Measurements from ENCODE around the gene POU6F2.

Gene POU6F2

DNA sequence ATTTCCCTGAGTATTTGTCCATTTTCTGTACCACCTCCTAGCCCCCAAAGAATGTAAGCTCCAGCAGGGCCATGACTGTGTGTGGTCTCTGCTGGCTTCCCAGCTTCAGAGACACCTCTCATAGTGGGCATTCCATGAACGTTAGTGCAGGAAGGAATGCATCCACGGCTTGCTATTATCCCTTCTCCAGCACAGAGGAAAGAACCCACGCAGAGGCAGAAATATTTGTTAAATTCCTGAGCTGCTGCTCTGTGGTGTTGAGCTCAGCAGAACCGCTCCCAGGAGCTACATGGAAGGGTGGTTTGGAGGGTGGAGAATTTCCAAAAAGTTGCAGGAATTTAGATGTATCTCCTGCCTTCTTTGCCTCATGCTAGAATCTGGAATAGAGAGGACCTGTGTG is 275.2 kb downstream of the POU6F2 start:
- Mint-ChIP-seq H3K4me1 (no peaks in the 10 kb centered on the region), H3K9me3 (no peaks in the 10 kb centered on the region), H3K27ac (no peak overlapping the region), H3K4me3 (no peak overlapping the region), H3K27me3 (no peaks in the 10 kb centered on the region)
- ATAC-seq = no peak
- DNase-seq = no peak

DNA sequence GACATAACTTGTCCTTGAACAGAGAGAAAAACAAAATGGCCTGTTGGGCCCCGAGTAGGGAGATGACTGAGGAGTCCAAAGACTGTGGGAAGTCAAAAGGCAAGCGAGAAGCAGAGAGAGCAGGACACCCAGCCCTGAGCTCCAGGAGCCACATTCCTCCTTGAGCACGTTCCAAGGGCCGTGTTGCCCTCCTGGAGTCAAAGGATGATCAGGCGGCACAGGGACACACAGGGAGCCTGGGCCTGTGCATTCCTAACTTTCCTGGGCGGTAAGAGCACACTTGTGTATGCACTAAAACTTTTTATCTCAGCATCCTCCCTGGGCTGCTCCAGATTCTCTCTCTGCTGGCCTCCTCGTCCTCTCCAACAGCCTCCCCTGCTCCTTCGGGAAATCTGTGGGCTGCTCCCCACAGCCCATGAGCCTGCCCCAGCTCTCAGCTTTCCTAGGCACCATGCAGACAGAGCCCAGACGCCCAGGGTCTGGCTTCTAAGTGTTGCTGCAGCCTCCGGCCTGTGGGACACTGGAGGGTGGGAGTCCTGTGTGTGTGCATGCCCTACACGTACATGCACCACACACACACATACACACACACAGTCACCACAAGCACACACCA is 281.8 kb downstream of the POU6F2 start:
- no peak for DNase-seq
- H3K27ac Mint-ChIP-seq = no peak overlapping the region
- ATAC-seq = peak; percentile 35
- H3K27me3 Mint-ChIP-seq = no peaks in the 10 kb centered on the region
- no peaks in the 10 kb centered on the region for H3K4me1 Mint-ChIP-seq
- H3K4me3 Mint-ChIP-seq = no peak overlapping the region
- no peaks in the 10 kb centered on the region for H3K9me3 Mint-ChIP-seq

DNA sequence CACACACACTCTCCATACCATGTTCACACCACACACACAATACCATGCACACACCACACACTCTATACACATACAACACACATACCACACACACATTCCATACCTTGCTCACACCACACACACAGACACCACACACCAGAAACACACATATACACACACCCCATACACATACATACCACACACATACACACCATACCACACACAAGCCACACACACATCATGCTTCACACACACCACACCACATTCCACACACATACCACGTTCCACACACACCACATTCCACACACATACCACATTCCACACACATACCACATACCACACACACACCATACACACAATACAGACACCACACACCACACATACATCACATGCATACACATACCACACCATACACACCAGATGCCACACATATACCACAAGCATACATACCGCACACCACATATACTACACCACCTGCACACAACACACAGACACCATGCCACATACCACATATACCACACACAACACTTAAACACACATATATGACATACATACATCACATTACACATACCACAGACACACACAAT is 282.7 kb downstream of the POU6F2 start:
- H3K4me3 Mint-ChIP-seq = no peak overlapping the region
- no peak overlapping the region for H3K27ac Mint-ChIP-seq
- H3K27me3 Mint-ChIP-seq = no peaks in the 10 kb centered on the region
- no peaks in the 10 kb centered on the region for H3K9me3 Mint-ChIP-seq
- DNase-seq = no peak
- no peaks in the 10 kb centered on the region for H3K4me1 Mint-ChIP-seq
- peak; percentile 16 for ATAC-seq

DNA sequence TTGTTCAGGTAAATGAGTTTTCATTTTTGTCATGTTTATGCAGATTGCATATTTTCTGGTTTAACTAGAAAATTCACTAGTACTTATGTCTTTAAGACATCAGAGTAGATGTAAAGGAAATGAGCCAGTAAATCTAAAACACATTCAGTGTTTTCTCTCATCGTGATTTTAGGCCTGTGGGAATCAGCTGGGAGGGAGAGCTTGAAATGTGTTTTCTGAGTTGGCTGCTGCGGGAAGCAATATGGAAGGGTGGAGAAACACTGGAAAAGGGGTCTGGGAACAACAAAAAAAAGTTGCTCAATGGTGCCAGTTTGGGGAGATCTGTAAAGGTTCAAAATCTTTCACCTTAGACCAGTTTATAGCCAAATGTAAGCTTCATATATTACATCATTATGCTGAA is 284.1 kb downstream of the POU6F2 start:
- Mint-ChIP-seq H3K27ac (no peak overlapping the region), H3K27me3 (no peaks in the 10 kb centered on the region), H3K4me3 (no peak overlapping the region), H3K9me3 (no peaks in the 10 kb centered on the region), H3K4me1 (no peaks in the 10 kb centered on the region)
- ATAC-seq (no peak), DNase-seq (no peak)

DNA sequence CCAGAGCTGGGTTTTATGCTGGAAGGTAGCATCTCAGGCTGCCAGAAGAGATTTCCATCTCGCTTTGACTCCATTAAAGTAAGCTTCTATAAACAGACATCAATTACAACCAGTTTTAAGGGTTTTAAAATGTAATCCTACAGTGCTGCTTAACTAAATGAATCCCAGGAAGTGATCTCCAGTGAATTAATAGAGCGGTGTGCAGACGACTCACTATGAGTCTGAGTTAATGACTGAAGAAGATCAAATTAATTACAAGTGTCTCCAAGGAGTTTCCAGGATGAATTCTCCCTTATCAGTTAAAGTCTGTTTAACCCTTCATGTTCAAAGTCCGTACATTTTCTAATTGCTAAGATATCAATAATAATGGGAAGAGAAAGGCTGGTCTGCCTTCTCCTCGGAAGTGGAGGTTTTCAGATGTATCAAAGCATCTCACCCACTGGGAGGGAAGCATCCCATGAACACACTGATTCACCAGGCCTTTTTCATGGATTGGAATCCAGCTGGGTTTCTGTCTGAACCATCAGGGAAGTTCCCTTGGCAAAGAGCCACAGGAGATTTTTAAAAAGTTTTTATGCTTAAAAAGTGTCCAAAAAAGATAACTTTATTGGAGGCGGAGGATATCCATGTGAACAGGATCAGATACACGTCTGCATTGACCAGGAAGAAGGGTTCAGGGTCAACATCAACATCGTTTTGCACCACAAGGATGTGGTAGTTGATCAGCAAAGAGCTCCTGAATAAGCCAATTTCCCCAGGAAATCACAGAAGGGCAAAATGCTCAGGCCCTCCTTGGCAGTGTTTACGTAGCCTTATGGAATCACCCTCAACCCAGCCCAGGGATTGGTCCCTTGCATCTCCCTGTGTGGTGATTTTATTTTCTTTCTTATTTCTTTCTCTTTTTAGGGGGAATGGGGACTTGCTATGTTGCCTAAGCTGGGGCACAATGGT is 288.2 kb downstream of the POU6F2 start:
- no peak overlapping the region for H3K4me3 Mint-ChIP-seq
- DNase-seq = no peak

DNA sequence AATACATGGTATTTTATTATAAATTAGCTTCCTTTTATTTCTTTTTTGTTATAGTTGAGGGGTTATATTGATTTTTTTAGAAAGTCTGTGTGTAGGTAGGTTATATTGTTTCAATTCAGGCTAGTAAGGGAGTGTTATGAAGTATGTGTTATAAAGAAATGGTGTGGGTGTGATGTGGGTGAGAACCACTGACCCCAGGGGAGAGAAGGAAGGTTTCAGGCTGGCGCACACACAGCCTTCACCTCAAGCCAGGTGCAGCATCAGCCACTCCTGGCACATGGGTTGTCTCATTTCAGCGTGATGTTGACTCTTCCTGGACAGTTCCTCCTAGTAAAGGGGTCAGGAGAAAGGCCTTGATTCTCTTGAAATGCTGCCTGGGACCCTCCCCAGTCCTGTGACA is 291.3 kb downstream of the POU6F2 start:
- Mint-ChIP-seq H3K27me3 (peaks cover 13% of the 10 kb centered on the region), H3K9me3 (no peaks in the 10 kb centered on the region), H3K4me1 (no peaks in the 10 kb centered on the region), H3K27ac (no peak overlapping the region), H3K4me3 (no peak overlapping the region)
- ATAC-seq = no peak
- DNase-seq = no peak

More for the DNA sequence above, 288.2 kb downstream of the POU6F2 start:
- no peak for ATAC-seq
- Mint-ChIP-seq H3K9me3 (no peaks in the 10 kb centered on the region), H3K4me1 (no peaks in the 10 kb centered on the region), H3K27ac (no peak overlapping the region), H3K27me3 (peaks cover 13% of the 10 kb centered on the region)

DNA sequence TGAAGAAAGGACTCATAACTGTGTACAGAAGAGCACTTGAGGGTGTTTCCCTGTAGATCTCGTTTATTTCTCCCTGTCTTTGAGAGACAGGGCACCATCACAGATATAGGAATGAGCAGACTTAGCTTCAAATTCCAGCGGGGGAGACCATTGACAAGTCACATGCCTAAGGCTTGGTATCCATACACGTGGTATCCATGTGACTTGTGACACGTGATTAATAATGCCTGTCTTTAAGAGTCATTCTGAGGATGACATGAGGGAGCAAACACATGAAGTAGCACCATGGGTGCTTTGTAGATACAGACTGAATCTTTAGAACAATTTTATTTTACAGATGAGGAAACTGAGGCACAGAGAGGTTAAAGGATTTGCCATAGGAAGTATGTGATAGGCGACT is 292.3 kb downstream of the POU6F2 start:
- ATAC-seq (no peak), DNase-seq (no peak)
- Mint-ChIP-seq H3K9me3 (no peaks in the 10 kb centered on the region), H3K27ac (no peak overlapping the region), H3K27me3 (peaks cover 13% of the 10 kb centered on the region), H3K4me3 (no peak overlapping the region), H3K4me1 (no peaks in the 10 kb centered on the region)

DNA sequence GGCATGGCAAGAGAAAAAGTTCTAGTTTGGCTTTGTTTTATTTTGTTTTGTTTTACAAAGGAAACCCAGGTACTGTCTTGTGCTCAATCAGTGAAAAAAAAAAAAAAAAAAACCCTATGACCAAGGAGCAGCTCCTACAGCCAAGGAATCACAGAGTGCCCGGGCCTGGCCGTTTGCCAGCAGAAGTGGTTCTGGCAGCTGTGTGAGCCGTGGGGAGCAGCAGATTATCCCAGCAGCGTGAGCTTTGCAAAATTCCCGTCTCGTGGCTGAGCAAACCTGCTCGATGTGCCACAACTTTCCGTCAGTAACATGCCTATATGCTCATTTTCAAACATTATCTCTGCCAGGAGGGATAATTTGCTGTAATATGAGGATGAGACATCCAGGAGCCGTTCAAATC is 293.7 kb downstream of the POU6F2 start:
- ATAC-seq = no peak
- no peaks in the 10 kb centered on the region for H3K9me3 Mint-ChIP-seq

DNA sequence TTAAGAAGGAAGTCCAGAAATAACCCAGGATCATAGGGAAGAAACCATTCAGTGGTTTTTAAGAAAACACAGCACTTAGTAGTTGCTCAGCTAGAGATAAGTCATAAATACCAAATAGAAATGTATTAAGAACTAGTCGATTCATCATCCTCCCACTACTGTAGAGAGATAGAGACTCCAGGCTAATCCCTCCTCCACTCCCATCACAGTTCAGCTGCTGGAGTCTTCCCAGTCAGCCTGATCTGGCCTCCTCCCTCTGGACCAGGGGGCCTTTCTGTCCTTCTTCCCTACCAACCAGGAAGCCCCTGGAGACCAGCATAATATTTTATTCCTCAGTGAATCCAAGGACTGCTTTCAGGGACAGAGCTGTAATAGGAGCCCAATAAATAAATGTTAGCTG is 294.4 kb downstream of the POU6F2 start:
- Mint-ChIP-seq H3K27ac (no peak overlapping the region), H3K4me1 (no peaks in the 10 kb centered on the region), H3K4me3 (no peak overlapping the region), H3K9me3 (no peaks in the 10 kb centered on the region), H3K27me3 (peaks cover 13% of the 10 kb centered on the region)
- ATAC-seq (no peak), DNase-seq (no peak)

More for the DNA sequence above, 293.7 kb downstream of the POU6F2 start:
- Mint-ChIP-seq H3K4me3 (no peak overlapping the region), H3K27me3 (peaks cover 13% of the 10 kb centered on the region), H3K27ac (no peak overlapping the region), H3K4me1 (no peaks in the 10 kb centered on the region)
- DNase-seq = no peak

DNA sequence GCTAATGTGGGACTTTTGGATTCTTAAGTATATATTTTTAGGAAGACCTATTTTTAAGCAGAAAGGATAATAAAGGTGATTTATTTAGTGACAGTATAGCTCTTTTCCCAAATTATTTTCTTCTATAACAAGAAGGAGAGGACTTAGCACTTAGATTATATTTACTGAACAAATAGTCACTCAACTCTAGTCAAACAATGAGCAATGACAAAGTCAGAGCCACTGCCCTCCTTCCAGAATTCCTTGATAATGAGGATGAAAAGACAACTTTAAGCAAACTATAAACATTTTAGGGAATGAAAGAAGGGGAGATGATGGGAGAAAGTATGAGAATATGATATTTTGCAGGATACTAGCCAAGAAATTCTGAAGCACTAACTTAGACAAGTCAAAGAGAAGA is 295.0 kb downstream of the POU6F2 start:
- Mint-ChIP-seq H3K27ac (no peak overlapping the region), H3K9me3 (no peaks in the 10 kb centered on the region), H3K4me3 (no peak overlapping the region), H3K27me3 (peaks cover 13% of the 10 kb centered on the region), H3K4me1 (no peaks in the 10 kb centered on the region)
- ATAC-seq = no peak
- no peak for DNase-seq

DNA sequence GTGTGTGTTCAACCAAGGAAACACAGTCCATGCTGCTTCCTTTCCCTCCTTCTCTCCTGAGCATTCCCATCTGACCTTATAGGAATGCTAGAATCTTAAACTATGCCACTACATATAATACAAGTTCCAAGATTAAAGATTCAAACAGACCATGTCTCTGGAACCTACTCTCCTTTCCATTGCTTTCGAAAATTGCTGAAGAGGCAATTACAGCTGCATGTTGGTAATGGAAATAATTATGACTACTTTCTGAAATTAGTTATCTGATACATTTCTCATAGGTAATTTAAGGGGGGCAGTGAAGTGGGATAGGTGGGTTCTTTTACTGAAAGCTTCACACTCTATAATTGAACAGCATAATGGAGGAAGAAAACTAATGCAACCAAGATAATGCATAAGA is 302.6 kb downstream of the POU6F2 start:
- Mint-ChIP-seq H3K4me1 (no peaks in the 10 kb centered on the region), H3K27ac (no peak overlapping the region), H3K27me3 (no peaks in the 10 kb centered on the region), H3K4me3 (no peak overlapping the region), H3K9me3 (no peaks in the 10 kb centered on the region)
- DNase-seq (no peak), ATAC-seq (no peak)

DNA sequence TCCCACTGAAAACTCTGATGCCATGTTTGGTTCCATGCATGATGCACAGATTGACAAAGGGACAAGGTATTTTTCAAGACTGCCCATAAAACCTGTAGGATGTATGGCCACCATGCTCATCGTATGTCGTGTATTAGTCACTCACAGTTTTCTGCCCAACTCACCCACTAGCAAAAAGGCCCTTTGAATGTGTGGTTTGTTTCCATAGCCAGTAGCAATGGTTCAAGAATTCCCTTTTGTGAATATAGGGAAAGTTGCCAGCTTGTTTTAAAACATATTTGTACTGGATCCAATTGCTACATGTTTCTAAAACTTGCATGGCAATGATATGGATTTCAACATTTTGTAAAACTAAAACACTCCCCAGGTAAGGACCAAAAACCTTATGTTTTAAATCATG is 307.5 kb downstream of the POU6F2 start:
- Mint-ChIP-seq H3K27ac (no peak overlapping the region), H3K9me3 (no peaks in the 10 kb centered on the region), H3K27me3 (peaks cover 12% of the 10 kb centered on the region), H3K4me3 (no peak overlapping the region), H3K4me1 (no peaks in the 10 kb centered on the region)
- ATAC-seq (no peak), DNase-seq (no peak)

DNA sequence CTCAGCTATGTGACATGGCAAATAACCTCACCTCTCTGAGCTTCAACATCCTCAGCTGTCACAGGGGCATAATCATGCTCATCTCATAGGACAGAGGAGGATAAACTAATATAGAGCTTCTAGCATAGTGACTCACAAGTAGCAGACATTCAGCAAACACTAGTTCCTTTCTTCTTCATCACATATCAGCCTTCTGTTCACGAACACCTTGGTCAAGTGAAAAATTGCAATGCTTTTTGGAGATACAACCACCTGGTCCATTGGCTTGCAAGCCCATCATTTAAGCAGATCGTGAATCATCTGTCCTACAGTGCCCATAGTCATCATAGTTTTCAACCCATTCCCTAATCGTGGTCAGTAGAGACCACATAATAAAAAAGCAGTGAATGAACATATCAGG is 310.6 kb downstream of the POU6F2 start:
- Mint-ChIP-seq H3K4me1 (no peaks in the 10 kb centered on the region), H3K27me3 (peaks cover 15% of the 10 kb centered on the region), H3K9me3 (no peaks in the 10 kb centered on the region), H3K4me3 (no peak overlapping the region), H3K27ac (no peak overlapping the region)
- no peak for ATAC-seq
- DNase-seq = no peak

DNA sequence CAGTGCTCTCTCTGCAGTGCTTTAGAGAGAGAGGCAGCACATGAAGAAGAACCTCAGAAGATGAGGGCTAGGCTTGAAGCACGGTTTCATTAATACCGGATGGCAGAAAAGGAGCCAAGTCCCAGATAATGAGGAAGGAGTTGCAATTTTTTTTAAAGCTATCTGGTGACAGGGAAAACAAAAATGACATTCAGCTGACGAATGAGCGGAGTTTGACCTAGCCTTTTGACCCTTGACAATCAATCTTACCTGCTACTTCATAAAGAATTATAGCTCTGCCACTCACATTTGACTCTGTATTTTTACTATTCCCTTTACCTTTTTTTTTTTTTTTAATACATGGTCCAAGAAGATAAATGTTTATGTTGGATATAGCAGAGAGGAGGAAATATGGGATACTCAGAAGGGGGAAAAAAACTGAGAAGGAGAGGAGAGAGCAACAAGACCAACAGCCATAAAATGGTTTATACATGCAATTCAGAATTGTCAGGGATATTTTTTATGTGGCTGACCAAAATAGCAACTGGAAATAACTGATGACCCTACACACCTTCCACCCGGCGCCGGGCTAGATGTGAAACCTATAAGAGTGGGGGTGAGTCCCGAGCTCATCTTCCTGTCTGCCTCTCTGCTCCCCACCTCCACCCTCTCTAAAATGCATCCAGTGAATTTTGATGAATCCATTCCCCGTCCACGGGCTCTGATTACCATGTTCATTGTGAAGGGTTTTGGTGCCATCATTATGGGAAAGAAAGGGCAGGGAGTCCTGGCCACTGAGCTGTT is 314.1 kb downstream of the POU6F2 start:
- Mint-ChIP-seq H3K9me3 (no peaks in the 10 kb centered on the region), H3K27me3 (peaks cover 14% of the 10 kb centered on the region), H3K4me1 (no peaks in the 10 kb centered on the region), H3K4me3 (no peak overlapping the region), H3K27ac (no peak overlapping the region)
- ATAC-seq (no peak), DNase-seq (no peak)

DNA sequence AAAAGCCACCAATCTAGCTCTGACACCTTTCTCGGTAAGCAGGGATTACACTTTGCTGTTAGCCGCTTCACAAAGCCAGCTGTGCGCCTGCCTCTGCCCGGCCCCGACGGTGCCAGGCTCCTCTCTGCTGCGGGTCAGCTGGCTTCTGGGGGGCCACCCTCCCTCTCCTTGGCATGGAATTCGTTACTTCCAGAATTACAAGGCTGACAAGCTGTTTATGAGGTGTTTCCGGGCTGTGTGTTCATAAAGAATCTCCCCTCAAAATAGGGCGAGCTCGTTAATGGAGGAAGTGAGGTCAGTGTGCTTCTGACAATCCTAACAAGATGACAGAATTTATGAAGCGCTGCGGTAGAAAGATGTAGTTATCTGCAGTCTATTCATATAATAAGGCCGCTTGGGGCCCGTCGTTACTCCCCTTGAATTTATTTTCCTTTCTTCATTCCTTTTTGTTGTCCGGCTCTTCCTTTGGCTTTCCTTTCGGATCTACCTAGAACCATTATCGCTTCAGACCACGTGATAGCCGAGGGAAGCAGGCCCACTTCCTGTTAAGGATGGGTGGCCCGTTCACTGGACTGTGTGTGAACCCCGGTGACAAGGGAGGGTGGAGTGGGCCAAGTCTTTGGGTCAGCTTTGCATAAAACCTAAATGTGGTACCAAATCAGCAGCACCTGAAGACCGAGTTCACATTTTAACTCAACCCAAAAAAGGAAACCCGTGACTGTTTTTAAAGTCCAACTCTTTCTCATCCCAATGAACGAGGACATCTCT is 315.5 kb downstream of the POU6F2 start:
- H3K27ac Mint-ChIP-seq = no peak overlapping the region

More for the DNA sequence above, 315.5 kb downstream of the POU6F2 start:
- H3K4me1 Mint-ChIP-seq = no peaks in the 10 kb centered on the region
- ATAC-seq (no peak), DNase-seq (no peak)
- H3K27me3 Mint-ChIP-seq = peaks cover 14% of the 10 kb centered on the region
- H3K4me3 Mint-ChIP-seq = no peak overlapping the region
- H3K9me3 Mint-ChIP-seq = no peaks in the 10 kb centered on the region

All from stimulated activated naive CD8-positive, alpha-beta T cell treated with anti-CD3 and anti-CD28 coated beads, Interleukin-15, amount 100 ng/mL, for 72 hours (primary cell).